Left lobe of liver (tissue), 2 donors: Measurements from ENCODE around the gene FAM171A2. TPM values are rescaled to one million over a fixed set of nuclear protein-coding genes. Genes with fewer than 3 reads are reported as not detected.

Experiments
- ATAC-seq: fragments of 200-7000 bp; cut with Tn5 transposase; one replicate; pipeline ENCODE4 v1.9.1; 2020; ENCODE audit warnings: mild to moderate bottlenecking, moderate library complexity
- DNase-seq: peaks from one replicate; pipeline ENCODE4 v3.0.0-alpha.2; 2020; ENCODE audit warnings: low spot score
- total RNA-seq: library from RNA; stranded (reverse); gene quantifications from one replicate; pipeline ENCODE4 v1.2.1, GENCODE V29; 2021
- donor health status: DM: no; HTN: no; CAD: no; lungs with moderate emphysema.
- donor health status: DM: no; HTN: yes; CAD: no.

Gene FAM171A2
- total RNA-seq, 1 donor from 2014 or later: 0.20 TPM

DNA sequence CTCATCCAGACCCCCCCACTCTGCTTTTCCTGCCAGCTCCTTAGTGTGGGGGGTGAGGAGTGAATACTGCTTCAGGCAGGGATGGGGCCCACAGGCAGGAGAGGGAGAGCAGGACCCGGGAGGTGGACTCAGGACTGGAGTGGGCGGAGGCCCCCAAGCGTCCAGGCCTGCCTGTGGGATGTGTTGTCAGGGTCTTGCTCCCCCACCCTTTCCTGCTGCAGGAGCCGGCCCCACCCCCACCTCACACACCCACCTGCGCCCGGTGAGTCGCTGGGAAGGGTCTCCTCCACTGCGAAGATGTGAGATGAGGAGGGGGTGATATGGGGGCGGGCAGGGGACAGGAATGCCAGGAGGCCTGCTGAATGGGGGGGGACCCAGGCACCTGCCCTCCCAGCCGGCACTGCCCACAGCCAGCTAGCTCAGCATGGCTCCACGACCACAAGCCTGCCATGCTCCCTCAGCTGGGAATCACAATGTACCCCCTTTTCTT lies 1.1 kb downstream of the FAM171A2 start:
- no peak for ATAC-seq
- no peak for DNase-seq

DNA sequence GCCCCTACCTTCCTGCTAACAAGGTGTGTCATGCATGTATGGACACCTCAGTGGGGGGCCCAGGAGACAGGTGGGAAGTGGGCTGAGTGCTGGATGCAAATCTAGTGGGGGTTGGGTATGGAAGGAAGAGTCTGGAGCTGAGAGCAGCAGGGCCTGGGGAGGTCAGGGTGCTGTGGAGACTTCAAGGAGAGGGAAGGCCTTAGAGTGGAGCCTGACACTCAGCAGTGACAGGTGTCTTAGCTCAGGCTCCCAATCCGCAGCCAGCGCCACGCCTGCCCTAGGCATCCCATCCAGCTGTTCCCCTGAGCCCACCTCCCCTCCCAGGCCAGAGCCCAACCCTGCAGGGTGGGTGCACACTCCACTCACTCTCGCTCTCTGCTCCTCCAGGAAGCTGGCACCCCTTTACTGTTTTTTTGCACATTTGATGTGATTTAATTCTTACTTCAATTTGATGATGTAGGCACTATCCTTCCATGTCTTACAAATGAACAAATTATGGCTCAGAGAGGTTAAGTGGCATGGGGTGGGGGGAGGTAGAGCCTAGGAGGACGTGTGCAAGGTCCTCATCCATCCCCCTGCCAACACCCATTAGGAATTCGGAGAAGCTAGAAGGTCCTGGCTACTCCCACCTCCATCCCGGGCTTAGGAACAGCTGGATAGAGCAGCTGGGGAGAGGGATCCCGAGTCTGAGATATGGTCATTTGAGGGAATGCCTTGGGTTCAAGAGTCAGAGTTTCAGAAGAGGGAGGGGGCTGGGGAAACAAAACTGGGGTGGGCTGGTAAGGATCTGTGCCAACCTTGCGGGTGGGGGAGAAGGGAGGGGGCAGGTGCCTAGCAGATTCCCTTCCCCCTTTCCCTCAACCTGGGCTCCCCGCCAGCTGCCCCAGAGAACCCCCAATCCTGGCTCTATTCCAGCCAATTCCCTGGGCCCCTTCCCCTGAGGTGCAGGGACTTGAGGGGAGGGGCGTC lies 2.1 kb downstream of the FAM171A2 start:
- no peak for DNase-seq

DNA sequence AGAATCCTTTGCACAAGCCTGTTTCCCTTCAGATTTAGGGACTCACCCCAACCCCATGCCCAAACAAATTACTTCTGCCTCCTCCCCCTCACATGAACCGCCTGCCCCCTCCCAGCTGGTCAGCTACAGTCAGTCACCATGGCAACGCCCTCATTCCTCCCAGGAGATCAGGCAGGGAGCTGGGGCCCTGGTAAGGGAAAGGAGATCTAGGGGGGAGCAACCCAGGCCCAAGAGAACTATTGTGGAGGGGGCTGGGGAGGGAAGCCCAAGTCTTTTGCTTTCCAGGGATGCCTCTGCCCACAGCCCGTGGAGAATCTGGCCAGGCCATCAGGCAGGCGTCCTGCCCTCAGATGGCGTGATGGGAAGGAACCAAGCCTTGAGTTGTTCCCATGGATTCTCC lies 2.8 kb downstream of the FAM171A2 start:
- DNase-seq (no peak), ATAC-seq (no peak)

More for the DNA sequence above, 2.1 kb downstream of the FAM171A2 start:
- ATAC-seq: no peak

DNA sequence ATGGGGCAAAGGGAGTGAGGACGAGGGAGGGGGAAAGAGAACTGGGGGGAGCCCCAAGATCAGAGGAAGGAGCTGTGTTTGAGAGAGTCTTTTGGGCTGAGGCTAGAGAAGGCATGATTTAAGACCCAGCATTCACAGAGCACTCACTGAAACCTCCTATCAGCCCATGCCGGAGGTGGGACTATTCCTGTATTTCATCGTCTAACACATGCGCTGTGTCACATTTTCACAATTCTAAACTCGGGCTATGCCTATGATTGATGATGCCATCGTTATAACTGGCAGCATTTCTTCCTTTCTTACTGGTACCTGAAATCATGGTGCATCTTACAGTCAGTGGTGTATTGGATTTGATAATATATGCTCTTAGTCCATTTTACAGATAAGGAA lies 3.5 kb downstream of the FAM171A2 start:
- no peak for ATAC-seq

DNA sequence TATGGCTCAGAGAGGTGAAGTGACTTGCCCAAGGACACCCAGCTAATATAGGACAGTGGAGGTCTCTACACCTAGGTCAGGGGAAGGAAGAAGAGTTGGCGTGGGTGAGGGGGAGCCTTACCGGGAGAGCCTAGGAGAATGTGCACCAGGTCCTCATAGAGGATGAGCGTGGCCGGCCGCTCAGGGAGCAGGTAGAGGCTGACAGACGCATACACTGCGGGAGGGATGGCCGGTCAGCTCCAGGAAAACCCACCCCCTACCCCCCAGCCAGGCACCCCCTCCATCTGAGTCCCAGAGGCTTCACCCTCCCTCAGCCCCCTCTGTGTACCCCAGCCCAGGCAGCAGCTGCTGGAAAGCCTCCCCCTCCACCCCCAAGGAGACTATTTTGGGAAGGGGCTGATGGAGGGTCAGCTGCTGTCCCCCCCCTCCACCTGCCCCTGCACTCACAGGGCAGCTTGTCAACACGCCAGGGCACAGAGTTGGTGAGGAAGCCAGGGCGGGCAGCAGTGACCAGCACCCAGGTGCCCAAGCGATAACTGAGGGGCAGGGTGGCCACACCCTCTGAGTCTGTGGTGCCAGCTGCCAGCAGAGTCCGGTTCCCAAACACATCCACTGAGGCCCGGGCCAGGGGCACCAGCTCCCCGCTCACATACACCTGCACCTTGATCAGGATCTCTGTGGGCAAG lies 4.1 kb downstream of the FAM171A2 start:
- DNase-seq: no peak
- ATAC-seq: no peak

More for the DNA sequence above, 3.5 kb downstream of the FAM171A2 start:
- DNase-seq: no peak

DNA sequence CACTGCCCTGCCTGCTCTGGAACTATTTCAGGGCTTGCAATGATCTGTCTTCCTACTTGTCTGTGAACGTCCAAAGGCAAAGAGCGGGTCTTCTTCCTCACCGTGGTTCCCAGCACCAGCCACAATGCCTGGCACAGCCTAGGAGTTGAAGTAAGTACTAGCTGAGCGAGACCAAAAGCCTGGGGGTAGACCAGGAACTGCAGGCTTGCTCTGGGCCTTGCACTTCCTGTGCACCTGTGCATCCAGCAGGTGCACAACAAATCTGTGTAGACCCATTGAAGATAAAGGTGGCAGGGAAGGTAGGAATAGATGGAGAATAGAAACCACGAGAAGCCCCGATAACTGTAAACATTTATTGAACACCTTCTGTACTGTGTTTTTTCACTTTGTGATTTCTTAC lies 4.6 kb downstream of the FAM171A2 start:
- ATAC-seq (no peak), DNase-seq (no peak)

DNA sequence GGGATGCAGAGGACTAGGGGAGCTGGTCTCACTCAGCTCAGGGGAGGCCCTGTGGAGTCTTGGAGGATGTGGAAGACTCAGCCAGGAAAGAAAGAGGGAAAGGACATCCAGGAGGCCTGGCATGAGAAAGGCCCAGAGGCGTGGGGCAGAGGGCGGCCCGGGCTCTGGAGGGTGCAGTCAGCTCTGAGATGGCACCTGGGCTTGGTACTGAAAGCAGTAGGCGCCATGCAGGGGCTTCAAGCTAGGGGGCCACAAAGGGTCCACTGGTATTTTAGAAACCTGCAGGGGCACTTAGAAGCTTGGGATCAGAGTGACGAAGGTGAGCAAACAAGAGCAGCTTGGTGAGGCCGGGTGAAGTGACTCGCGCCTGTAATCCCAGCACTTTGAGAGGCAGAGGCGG lies 5.6 kb downstream of the FAM171A2 start:
- ATAC-seq (no peak), DNase-seq (no peak)

DNA sequence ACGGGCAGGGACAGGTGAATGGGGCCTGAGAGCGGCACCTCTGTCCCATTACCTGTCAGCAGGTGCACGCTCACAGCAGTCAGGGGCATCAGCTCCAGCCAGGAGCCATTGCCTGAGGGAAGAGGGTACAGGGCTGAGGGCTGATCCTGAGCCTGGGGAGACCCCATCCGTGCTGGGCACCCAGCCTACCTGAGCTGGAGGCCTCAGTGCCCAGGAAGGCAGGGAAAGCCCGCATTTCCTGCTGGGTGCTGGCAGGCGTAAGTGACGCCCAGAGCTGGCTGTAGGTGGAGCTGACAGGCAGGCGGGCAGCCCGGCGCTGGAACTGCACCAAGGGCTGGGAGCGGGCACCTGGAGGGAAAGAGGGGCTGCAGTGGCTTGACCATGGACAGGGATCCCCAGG lies 7.4 kb downstream of the FAM171A2 start:
- no peak for DNase-seq
- no peak for ATAC-seq

DNA sequence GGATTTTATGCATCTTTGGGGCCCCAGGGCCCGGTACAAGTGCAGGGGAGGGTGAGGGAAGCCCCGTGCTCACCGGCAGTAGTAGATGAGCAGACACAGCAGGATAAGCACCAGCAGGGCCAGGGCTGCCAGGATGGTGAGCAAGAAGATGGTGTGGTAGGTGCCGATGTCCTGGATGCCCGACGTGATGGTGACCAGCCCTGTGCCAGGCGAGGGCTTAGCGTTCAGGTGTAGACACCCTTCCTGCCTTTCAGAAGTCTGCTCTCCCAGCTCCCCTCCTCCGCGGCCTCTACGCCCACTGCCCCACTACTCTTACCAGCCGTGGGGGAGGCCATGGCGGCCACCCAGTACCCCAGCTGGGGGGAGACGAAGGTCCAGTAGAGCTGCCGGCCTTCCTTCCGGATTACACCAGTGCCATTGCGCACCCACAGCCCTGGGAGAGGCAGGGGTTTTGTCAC lies 8.0 kb downstream of the FAM171A2 start:
- no peak for DNase-seq
- ATAC-seq: no peak

DNA sequence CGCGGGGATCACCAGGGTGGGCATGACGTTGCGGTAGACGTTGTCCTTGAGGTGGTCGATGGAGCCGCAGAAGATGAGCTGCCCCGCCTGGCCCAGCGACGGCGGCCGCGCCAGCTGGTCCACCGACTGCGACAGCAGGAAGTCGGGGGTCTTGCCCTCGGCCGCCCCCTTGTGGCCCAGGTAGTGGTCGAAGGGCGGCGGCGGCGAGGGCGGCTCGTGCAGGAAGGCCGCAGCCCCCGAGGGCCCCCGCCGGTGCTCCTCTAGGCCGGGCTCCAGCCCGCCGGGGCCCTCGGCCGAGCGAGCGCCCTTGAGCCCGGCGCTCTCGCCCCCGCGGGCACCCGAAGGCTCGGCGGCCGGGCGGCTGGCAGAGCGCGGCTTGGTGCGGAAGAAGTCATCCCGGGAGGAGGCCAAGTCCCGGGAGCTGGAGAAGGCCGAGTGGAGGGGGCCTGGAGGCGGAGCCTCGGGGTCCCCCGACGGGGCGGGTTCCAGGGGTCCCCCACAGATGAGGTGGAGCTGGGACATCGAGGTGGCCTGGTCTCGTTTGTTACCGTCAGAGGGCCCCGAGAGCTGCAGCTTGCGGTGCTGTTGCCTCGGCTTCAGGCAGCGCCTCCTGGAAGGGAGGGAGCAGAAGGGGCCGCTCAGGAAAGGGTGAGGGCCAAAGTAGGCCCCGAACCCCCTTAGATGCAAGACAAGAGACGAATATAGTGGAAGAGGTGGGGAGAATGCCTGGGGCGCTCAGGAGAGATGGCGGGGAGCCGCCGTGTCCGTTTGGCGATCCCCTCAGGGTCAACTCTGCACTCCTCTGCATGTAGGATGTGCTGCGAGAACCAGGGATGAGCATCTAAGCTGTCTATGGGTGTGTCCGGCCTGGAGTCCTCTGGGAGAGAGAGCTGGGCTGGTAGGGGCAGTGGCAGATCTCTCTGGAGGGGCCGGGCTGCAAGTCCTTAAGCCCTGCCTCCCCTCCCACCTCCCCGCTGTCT lies 8.8 kb downstream of the FAM171A2 start:
- no peak for ATAC-seq

DNA sequence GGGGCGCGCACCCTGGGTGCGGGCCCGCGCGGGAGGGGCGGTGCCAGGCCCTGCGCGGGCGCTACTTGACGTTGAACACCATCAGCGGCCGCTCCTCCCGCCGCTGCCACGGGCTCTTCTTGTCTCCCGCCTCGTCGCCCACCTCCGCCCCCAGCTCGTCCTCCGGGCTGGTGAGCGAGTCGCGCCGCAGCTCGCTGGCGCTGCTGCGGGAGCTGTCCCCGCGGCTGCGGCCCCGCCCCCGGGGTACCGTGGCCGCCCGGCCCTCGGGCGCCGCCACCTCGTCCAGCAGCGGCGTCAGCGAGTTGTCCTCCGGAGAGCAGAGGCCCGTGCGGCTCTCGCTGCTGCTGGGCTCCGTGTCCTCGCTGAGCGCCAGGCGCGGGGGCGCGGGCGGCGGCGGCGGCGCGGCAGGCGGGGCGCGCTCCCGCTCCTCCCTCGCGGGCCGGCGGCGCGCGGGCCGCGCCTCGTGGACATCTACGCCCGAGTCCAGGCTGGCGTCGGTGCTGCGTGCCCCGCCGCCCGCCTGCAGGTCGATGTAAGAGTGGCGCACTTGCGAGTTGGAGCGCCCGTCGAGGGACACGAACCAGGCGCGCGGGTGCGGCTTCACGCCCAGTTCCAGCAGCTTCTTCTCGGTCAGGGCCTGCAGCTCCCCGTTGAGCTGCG lies 9.9 kb downstream of the FAM171A2 start:
- DNase-seq: no peak
- ATAC-seq: peak; percentile 58

More for the DNA sequence above, 8.8 kb downstream of the FAM171A2 start:
- no peak for DNase-seq

DNA sequence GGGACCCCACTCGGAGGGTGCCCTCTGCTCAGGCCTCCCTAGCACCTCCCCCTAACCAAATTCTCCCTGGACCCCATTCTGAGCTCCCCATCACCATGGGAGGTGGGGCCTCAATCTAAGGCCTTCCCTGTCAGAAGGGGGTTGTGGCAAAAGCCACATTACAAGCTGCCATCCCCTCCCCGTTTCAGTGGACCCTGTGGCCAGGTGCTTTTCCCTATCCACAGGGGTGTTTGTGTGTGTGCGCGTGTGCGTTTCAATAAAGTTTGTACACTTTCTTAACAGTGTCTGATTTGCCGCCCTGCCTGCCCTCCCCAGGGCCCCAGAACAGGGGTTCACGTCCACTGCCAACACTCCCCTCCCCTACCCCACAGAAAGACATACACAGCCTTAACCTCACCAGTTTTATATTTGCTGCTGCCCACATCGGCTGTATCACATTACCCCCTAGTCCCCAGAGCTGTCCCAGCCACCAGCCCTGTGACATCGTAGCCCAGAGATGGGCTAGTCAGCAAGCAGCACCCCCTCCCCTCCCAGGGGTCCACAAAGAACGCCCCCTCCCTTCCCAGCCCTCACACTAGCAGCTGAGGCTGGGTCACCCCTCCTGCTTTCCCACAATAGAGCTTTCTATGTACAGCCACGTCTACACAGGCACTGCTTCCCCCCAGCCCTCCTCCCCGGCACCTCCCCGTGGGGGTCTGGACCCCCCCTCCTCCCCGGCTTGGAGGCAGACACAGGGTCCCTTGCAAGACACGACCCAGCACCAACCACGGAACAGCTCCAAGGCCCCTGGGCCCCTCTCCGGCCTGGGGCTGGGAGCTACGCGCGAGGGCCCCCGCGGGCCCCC lies 10.6 kb downstream of the FAM171A2 start:
- ATAC-seq: no peak

DNA sequence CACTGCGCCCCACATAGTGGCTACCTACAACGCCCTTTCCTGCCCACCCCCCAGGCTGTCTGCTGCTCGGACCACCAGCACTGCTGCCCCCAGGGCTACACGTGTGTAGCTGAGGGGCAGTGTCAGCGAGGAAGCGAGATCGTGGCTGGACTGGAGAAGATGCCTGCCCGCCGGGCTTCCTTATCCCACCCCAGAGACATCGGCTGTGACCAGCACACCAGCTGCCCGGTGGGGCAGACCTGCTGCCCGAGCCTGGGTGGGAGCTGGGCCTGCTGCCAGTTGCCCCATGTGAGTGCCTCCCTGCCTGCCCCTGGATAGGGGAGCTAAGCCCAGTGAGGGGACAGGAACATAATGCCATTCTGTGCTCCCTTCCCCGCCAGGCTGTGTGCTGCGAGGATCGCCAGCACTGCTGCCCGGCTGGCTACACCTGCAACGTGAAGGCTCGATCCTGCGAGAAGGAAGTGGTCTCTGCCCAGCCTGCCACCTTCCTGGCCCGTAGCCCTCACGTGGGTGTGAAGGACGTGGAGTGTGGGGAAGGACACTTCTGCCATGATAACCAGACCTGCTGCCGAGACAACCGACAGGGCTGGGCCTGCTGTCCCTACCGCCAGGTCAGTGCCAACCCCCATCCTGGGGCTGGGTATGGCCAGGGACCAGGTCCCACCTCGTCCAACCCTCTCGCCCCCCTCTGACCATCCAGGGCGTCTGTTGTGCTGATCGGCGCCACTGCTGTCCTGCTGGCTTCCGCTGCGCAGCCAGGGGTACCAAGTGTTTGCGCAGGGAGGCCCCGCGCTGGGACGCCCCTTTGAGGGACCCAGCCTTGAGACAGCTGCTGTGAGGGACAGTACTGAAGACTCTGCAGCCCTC lies 11.5 kb downstream of the FAM171A2 start:
- ATAC-seq: no peak
- DNase-seq: no peak

More for the DNA sequence above, 10.6 kb downstream of the FAM171A2 start:
- no peak for DNase-seq

DNA sequence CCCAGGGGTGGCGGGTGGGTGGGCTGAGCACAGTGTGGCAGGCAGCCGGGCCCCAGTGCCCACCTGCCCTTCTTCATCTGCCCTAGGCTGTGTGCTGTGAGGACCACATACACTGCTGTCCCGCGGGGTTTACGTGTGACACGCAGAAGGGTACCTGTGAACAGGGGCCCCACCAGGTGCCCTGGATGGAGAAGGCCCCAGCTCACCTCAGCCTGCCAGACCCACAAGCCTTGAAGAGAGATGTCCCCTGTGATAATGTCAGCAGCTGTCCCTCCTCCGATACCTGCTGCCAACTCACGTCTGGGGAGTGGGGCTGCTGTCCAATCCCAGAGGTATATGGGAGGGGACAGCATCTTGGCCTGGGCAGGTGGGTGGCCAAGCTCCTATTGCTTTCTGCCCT lies 12.2 kb downstream of the FAM171A2 start:
- no peak for DNase-seq
- no peak for ATAC-seq

DNA sequence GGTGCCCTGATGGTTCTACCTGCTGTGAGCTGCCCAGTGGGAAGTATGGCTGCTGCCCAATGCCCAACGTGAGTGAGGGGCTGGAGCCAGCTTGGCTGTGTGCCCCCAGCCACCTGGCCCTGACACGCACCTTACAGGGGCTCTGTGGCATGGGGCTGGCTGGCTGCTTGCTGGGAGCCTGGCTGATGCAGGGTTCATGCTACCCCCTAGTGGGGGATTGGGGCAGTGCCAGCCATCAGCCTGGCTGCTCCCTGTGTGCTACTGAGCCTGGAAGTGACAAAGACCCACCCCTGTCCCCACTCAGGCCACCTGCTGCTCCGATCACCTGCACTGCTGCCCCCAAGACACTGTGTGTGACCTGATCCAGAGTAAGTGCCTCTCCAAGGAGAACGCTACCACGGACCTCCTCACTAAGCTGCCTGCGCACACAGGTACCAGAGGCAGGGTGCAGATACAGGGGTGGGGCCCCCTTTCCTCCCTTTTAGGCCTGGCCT lies 12.9 kb downstream of the FAM171A2 start:
- DNase-seq: peak; percentile 71
- peak; percentile 84 for ATAC-seq

DNA sequence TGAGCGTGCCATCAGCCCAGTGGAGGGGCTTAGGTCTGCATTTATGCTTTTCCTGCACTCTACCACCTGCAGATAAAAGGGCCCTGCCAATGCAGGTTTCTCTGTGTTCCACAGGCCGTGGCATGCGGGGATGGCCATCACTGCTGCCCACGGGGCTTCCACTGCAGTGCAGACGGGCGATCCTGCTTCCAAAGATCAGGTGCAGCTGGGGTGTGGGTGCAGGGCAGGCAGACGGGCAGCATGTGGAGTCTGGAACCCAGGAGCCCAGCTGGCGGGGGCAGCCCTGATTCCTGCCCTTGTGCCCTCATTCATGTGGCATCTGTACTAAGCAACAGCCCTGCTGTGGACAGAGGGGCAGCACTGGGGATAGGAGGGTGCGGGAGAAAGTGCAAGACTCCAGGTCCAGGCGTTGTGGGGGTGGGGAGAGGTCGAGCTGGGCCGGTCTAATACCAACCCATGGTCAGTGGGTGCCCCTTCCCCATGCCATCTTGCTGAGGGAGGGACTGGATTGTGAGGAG lies 14.0 kb downstream of the FAM171A2 start:
- no peak for DNase-seq
- ATAC-seq: no peak

DNA sequence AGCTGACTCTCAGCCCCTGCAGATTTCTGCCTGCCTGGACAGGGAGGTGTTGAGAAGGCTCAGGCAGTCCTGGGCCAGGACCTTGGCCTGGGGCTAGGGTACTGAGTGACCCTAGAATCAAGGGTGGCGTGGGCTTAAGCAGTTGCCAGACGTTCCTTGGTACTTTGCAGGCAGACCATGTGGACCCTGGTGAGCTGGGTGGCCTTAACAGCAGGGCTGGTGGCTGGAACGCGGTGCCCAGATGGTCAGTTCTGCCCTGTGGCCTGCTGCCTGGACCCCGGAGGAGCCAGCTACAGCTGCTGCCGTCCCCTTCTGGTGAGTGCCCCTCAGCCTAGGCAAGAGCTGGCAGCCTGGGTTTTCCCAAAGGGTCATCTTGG lies 14.7 kb downstream of the FAM171A2 start:
- ATAC-seq (no peak), DNase-seq (no peak)
